Neural progenitor cell (in vitro differentiated cells): Measurements from ENCODE around the gene L2HGDH.

Experiments used
- CTCF ChIP-seq: fragments of 200-600 bp; sonication (generic); IDR thresholded peaks from 2 replicates; pipeline ENCODE4 v1.5.1; 2017; ENCODE audit warnings: antibody characterized with exemption, mild to moderate bottlenecking
- EZH2 ChIP-seq: fragments of 200-600 bp; sonication (generic); IDR thresholded peaks from 2 replicates; pipeline ENCODE4 v1.6.1; 2017; ENCODE audit warnings: antibody characterized with exemption, mild to moderate bottlenecking, moderate library complexity
- EZH2phosphoT487 ChIP-seq: fragments of 200-600 bp; sonication (generic); IDR thresholded peaks from 2 replicates; pipeline ENCODE4 v1.6.1; 2017; ENCODE audit warnings: antibody characterized with exemption

GRCh38 chr14:50352584-50352983, 40.6 kb upstream of the L2HGDH start:
- TF ChIP-seq CTCF: no peak
- TF ChIP-seq EZH2: no peak
- TF ChIP-seq EZH2phosphoT487: no peak
